NCI-H128 (cell line): ENCODE results near the gene ICOS.
"Not testable (repeated sequence)": the region's sequence is repeated elsewhere in the genome, so short reads cannot be mapped to it uniquely, and the experiment has no call there.

Experiments
- DNase-seq: peaks from one replicate; lab custom pipeline; 2025; ENCODE audit not compliant: unreplicated experiment; lab: John Stamatoyannopoulos, UW

ICOS gene

GRCh38 chr2:203916756-203917155, 19.8 kb upstream of the ICOS start:
- DNase-seq, result no peak

DNA sequence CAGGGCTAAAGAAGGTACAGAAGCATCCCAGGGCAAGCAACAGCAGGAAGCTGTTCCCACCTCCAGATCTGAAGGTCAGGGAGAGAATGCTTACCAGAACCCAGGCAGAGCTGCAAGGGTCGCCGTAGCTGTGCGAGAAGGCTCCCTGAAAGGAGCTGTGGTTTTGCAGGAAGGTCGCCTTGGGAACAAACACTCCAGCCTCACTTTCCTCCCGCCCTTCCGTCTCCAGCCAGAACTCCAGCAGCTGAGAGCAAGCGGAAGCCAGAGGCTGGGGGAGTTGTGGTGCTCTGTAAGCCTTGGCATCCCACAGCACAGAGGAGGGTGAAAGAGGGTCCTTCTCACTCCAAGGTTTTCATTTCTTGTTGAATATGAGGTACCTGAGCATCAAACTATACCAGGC, 18.3 kb upstream of the ICOS start:
- DNase-seq, result no peak

DNA sequence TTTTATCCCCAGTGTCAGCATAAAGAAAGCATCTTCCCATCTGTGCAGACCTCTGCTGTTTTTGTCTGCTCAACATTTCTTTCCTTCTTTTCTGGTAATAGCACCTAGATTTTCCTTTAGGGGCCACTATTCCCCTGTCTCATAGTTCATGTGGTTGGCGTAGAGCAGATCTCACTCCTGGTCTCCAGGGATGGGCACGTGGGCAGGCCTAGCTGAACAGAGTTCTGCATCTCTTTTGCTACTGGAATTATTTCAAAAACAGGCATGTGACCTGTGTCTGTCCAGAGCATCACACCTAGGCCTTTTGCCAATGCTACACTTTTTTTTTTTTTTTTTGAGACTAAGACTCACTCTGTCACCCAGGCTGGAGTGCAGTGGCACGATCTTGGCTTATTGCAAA, 17.7 kb upstream of the ICOS start:
- no peak for DNase-seq

DNA sequence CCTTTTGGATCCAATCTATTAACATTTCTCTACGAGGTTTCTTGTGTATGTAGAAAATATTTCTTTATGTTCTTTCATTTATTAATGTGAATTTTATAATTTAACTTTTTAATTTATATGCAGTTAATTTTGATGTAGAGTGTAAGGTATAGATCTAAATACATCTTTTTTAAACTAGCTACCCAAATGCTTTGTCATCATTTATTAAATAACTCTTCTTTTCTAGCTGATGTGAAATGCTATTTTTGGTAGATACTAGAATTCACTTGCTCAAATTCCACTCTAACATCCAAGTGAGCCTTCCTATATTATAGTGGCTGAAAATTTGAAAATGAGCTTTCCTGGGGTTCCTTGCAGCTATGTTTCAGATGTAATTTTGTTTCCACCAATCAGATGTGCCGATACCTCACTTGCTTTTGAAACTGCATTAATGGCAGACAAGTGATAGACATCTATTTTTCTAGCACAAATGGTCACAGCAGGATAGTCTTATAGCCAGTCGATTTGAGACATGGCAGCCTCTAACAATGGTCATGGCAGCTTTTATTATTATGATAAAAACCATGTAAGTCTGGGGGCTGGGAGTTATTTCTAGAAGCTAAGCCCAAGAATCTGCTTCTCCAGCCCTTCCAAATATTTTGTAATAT, 10.9 kb upstream of the ICOS start:
- no peak for DNase-seq

DNA sequence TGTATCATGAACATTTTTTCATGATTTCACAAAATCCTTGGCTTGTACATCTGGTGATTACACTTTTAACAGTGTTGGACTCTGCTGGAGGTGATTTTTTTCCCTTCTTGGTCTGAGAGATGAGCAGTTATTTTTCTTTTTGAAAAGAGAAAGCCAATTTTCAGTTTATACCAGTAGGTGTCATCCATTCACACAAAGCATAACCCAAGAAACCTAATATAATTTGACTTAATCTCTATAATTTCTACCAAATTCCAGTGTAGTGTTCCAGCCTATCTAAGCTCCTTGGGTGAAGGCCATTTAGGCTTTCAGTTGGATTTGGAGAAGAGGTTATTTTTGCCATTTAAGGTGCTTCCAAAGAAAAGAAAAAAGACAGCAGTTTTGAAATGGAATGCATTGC, 7.7 kb upstream of the ICOS start:
- no peak for DNase-seq

- not testable (repeated sequence) for DNase-seq
These were observed 5.3 kb upstream of the ICOS start for GRCh38 chr2:203931262-203931661.

DNA sequence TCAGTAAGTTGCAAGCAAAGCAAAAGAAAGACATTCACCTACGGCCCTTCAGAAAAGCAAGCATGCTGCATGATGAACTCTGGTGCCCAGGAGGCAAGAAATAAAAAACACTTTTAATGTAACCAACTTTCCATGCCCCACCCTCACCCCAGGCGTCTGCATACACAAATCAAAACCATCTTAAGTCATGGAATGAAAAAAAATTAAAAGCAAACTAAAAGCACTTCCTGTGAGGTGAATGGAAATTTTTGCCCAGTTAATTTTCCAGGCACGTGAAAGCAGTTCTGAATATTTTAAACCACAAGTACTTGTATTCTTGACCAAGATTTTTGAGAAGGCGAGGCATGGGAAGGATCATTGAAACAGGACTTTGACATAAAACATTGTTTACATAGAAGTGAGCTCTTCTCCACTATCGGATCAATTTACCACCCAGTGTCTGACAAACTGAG, 2.5 kb upstream of the ICOS start:
- DNase-seq, result no peak

DNA sequence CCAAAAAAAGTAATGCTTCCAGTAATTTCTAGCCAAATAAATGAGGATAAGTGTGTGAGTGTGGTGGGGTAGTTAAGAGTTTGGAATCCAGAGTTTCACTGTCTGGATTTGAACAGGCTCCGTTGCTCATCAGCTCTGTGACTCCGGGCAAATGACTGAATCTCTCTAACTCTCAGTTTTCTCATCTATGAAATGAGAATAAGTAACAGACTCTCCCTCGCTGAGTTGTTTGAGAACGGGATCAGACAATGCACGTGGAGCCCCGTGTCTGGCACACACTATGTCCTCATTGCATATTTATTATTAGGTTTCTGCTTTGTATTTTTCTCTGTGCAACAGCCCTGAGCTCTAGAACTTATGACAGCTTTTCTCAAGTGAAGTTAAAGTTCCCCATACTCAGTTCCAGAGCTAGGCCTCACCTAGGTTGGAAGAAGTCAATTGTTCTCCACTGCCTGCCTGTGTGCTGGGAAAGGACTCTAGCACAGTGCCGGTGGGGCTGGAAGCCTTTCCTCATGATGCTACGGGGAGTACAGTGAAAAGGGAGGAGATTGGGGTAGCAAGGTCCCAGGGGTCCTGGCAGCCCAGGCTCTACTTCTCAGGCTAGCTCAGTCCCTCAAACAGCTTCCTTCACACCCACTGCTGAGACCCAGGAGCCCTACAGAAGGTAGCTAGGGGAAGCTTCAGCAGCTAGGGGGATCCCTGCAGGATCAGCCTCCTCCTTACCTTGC, 1.7 kb upstream of the ICOS start:
- DNase-seq, result no peak

- DNase-seq, result no peak
These were observed 995 bp upstream of the ICOS start for GRCh38 chr2:203935568-203935967.

- no peak for DNase-seq
These were observed 386 bp downstream of the ICOS start for GRCh38 chr2:203936949-203937348.

DNA sequence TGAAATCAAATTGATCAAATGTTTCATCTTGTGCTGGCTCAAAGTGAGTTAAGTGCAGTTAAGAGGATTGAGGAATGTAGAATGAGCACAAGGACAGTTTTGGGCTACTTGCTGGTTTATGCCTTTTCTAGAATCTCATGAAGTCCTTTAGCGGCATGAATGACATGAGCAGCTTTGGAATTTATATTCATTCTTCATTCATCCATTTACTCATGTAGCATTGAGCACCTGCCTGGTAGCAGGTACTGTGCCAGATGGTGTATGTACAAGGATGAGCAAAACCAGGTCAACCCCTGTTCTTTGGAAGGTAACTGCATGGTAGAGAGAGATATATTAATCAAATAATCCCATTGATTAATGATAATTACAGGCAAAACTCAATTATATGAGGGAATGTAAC, 1.2 kb downstream of the ICOS start:
- no peak for DNase-seq

GRCh38 chr2:203940039-203940438, 3.5 kb downstream of the ICOS start:
- DNase-seq, result no peak

DNA sequence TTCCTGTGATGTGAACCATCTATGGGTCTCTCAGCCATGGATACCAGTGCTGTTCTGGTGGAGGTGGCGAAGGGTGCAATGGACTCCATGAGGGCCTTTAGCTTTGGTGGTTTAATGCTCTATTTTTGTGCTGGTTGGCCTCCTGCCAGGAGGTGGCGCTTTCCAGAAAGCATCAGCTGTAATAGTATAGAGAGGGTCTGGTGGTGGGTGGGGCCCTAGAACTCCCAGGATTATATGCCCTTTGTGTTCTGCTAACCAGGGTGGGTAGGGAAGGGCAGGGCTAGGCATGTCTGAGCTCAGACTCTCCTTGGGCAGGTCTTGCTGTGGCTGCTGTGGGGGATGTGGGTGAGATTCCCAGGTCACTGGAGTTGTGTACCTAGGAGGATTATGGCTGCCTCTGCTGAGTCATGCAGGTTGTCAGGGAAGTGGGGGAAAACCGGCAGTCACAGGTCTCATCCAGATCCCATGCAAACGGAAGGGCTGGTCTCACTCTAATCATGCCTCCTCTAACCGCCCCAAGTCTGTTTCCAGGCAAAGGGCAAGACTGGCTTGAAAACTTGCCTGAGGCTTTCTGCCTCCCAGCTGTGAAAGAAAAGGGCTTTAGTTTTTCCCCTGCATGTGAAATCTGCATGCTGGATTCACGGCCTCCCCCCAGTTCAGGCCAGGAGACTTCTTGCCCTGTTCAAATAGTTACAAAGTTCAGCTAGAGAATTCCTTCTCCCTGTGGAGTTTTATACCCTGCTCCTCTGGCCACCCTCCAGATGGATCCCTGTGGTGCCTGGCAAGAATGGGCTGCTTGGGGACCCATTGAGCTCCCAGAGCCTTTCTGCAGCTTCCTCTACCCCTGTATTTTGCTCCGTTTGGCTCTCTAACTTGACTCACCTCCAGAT, 7.2 kb downstream of the ICOS start:
- DNase-seq, result not testable (repeated sequence)

GRCh38 chr2:203948733-203949132, 12.2 kb downstream of the ICOS start:
- no peak for DNase-seq

DNA sequence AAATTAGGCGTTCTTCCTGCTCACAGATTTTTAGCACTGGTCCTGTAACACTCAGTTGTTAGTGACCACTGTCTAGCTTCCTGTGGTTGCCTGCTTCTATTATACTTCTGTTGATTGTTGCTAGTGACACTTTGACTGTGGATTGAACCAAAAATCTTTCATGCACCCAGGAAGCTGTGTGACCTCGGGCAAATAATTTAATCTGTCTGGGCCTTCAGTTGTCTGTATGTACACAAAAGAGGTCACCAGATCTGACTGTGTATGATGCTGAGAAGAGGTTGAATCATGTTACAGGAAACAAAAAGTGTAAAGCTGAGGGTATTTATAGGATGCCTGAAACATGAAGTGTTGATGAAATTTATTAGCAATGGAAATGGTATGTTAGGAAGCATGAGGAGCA, 12.7 kb downstream of the ICOS start:
- no peak for DNase-seq

DNA sequence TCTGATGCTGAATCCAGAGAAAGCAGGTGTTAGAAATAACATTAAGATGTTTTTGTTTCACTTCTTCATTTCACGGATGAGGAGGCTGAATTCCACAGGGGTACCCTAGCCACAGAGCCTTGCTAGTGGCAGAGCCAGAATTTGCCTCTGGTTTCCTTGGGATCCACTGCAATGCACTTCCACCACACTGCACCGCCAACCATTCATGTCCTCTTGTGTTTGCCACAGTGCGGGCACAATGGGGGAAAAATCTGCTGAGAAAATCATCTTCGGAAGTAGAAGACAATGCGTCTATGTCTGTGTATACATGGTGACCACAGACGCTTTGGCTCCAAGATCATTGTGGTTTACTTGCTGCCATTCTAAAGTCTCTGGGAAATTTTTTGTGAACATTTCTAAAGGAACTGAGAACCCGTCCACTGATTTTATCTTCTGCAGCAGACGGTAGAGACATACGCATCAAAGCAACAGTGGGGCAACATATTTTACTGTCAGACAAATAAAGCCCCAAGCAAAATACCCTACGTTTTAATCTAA, 14.9 kb downstream of the ICOS start:
- no peak for DNase-seq

DNA sequence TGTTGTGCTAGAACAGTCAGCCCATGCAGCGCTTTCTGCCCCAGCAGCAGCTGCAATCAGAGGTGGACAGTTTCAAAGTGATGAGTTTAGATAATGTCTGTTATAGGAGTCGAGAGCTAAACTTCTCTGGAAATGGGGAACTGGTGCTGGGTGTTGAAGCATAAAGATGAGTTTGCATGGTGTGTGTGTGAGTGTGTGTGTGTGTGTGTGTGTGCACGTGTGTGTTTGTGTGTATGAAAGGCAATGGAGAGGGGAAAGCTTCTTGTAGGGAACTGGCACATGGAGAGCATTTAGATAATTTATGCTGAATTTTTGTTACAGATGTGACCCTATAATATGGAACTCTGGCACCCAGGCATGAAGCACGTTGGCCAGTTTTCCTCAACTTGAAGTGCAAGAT, 22.7 kb downstream of the ICOS start:
- DNase-seq, result no peak

DNA sequence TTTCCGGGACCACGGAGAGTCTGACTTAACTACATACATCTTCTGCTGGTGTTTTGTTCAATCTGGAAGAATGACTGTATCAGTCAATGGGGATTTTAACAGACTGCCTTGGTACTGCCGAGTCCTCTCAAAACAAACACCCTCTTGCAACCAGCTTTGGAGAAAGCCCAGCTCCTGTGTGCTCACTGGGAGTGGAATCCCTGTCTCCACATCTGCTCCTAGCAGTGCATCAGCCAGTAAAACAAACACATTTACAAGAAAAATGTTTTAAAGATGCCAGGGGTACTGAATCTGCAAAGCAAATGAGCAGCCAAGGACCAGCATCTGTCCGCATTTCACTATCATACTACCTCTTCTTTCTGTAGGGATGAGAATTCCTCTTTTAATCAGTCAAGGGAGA, 23.1 kb downstream of the ICOS start:
- no peak for DNase-seq

DNA sequence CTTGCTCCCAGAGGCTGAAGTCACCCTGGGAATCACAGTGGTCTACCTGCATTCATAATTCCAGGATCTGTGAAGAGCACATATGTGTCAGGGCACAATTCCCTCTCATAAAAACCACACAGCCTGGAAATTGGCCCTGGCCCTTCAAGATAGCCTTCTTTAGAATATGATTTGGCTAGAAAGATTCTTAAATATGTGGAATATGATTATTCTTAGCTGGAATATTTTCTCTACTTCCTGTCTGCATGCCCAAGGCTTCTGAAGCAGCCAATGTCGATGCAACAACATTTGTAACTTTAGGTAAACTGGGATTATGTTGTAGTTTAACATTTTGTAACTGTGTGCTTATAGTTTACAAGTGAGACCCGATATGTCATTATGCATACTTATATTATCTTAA, 24.2 kb downstream of the ICOS start:
- no peak for DNase-seq

- not testable (repeated sequence) for DNase-seq
These were observed 28.6 kb downstream of the ICOS start for GRCh38 chr2:203965190-203965589.

DNA sequence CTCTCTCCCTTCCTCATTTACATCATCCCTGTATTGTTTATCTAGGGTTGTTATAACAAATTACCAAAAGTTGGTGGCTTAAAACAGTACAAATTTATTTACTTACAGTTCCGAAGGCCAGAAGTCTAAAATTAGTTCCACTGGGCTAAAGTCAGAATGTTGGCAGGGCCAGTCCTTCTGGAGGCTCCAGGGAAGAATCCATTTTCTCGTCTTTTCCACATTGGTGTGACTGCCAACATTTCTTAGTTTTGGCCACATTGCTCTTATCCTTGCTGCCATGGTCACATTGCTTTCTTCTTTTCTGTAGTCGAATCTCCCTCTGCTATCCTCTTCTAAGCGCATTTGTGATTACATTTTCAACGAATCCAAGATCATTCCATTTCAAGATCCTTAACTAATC, 34.7 kb downstream of the ICOS start:
- DNase-seq, result no peak

DNA sequence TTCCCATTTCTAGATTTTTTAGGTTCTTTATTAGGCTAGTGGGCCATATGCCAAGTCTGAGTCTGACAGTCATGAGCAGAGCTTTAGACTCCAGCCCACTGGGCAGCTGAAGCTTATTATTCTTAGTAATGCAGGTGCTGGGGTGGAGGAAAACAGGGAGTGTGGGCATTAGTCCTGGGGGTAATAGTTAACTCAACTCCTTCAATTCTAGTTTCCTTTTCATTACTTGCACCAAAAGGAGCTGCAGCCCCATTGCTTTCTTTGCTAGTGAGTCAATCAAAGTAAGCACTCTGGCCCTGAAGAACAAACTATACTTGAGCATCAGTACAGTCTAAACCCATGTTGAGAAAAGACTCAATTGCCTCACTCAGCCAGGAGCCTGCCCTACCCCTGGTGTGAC, 35.5 kb downstream of the ICOS start:
- no peak for DNase-seq
